Measurements from ENCODE around the gene NEAT1. TPM values are rescaled to one million over a fixed set of nuclear protein-coding genes. Genes with fewer than 3 reads are reported as not detected.
A peak's percentile ranks its signal among the peaks of the same experiment; 100 is the strongest.

NEAT1 gene
- total and polyA plus RNA-seq, 9 of the 15 experiments (the other 6 are each of a cell fraction or from before 2014, with no cell fraction given) = 20.1 to 389 (median 62.8) TPM

DNA sequence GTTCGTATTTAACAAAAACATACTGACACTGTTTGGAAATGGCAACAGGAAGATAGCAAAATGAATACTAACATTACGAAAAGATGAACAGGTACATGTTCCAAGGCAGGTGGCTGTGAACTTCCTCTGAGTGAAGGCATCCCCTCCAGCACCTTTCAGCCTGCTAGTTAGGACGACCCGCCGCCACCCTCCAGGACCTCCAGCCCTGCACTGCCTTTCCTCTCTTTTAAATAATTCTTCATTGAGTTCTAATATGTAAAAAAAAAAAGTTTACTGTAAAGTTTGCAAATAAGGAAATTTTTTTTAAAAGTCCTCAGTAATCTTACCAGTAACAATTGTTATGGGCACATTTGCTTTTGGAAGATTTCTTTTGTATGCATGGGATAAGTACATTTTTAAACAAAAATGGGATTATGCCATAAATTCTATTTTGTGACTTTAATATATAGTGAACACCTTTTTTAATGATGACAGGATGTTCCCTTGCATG lies 6.0 kb downstream of the NEAT1 start (continued):
- no peak for TF ChIP-seq MYC (IDR thresholded peaks at IDR 0.05; ENCODE audit: low read depth, low read length)
- no peak for TF ChIP-seq MYC (CRISPR knock-in tag; IDR thresholded peaks at IDR 0.05; ENCODE audit: borderline replicate concordance, low read depth)
- no peak for TF ChIP-seq MAFK (IDR thresholded peaks at IDR 0.05; ENCODE audit: low read length)
- TF ChIP-seq, protein P1, sequence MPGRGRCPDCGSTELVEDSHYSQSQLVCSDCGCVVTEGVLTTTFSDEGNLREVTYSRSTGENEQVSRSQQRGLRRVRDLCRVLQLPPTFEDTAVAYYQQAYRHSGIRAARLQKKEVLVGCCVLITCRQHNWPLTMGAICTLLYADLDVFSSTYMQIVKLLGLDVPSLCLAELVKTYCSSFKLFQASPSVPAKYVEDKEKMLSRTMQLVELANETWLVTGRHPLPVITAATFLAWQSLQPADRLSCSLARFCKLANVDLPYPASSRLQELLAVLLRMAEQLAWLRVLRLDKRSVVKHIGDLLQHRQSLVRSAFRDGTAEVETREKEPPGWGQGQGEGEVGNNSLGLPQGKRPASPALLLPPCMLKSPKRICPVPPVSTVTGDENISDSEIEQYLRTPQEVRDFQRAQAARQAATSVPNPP (IDR thresholded peaks at IDR 0.05; ENCODE audit: borderline replicate concordance, insufficient read depth, insufficient read length) = no peak
- no peak for TF ChIP-seq ZNF354B (CRISPR knock-in tag; IDR thresholded peaks at IDR 0.05)
- TF ChIP-seq POLR2G (IDR thresholded peaks at IDR 0.05; ENCODE audit: low read depth, low read length) = peak; percentile 72
- TF ChIP-seq HSF4 (CRISPR knock-in tag; IDR thresholded peaks at IDR 0.05; ENCODE audit: borderline replicate concordance) = no peak
- no peak; the same call in 1 of the 2 replicates for TF ChIP-seq ELF4 (CRISPR knock-in tag; IDR thresholded peaks at IDR 0.05)
- no peak for TF ChIP-seq TAL1 (IDR thresholded peaks at IDR 0.05)
- peak; percentile 30; the same call in 1 of the 2 replicates for TF ChIP-seq RUNX1 (IDR thresholded peaks at IDR 0.05; ENCODE audit: low read depth)
- TF ChIP-seq CCNT2 (IDR thresholded peaks at IDR 0.05; ENCODE audit: borderline replicate concordance, extremely low read depth, insufficient read length, low read depth, low read length) = peak; percentile 70
- TF ChIP-seq, protein P2, sequence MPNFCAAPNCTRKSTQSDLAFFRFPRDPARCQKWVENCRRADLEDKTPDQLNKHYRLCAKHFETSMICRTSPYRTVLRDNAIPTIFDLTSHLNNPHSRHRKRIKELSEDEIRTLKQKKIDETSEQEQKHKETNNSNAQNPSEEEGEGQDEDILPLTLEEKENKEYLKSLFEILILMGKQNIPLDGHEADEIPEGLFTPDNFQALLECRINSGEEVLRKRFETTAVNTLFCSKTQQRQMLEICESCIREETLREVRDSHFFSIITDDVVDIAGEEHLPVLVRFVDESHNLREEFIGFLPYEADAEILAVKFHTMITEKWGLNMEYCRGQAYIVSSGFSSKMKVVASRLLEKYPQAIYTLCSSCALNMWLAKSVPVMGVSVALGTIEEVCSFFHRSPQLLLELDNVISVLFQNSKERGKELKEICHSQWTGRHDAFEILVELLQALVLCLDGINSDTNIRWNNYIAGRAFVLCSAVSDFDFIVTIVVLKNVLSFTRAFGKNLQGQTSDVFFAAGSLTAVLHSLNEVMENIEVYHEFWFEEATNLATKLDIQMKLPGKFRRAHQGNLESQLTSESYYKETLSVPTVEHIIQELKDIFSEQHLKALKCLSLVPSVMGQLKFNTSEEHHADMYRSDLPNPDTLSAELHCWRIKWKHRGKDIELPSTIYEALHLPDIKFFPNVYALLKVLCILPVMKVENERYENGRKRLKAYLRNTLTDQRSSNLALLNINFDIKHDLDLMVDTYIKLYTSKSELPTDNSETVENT (CRISPR knock-in tag; IDR thresholded peaks at IDR 0.05) = peak; percentile 68; the same call in 1 of the 2 replicates
- TF ChIP-seq NONO (IDR thresholded peaks at IDR 0.05; ENCODE audit: low read depth in 2 of 2, low read length in 1 of 2) = peak in 1 of 2 experiments; percentile 88; a peak in 2 of 4 replicates
- TF ChIP-seq MEF2A (IDR thresholded peaks at IDR 0.05; ENCODE audit: control insufficient read depth, low read depth, low read length) = no peak
- no peak for TF ChIP-seq PHF21A (IDR thresholded peaks at IDR 0.05; ENCODE audit: borderline replicate concordance, low read depth)
- peak; percentile 34; the same call in 1 of the 2 replicates for TF ChIP-seq POLR2AphosphoS5 (IDR thresholded peaks at IDR 0.05; ENCODE audit: control insufficient read depth, insufficient read depth, low read depth, low read length)
- TF ChIP-seq, protein P3, sequence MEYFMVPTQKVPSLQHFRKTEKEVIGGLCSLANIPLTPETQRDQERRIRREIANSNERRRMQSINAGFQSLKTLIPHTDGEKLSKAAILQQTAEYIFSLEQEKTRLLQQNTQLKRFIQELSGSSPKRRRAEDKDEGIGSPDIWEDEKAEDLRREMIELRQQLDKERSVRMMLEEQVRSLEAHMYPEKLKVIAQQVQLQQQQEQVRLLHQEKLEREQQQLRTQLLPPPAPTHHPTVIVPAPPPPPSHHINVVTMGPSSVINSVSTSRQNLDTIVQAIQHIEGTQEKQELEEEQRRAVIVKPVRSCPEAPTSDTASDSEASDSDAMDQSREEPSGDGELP (CRISPR knock-in tag; IDR thresholded peaks at IDR 0.05; ENCODE audit: borderline replicate concordance) = no peak
- peak; percentile 1 for TF ChIP-seq POLR2B (IDR thresholded peaks at IDR 0.05; ENCODE audit: low read depth, partially characterized antibody)
- no peak for TF ChIP-seq HNRNPL (IDR thresholded peaks at IDR 0.05; ENCODE audit: low read depth, low read length)
- TF ChIP-seq ARHGAP35 (IDR thresholded peaks at IDR 0.05; ENCODE audit: partially characterized antibody) = peak; percentile 66
- peak; percentile 57 for TF ChIP-seq HMGN3 (IDR thresholded peaks at IDR 0.05; ENCODE audit: borderline replicate concordance, extremely low read depth, insufficient read length, low read depth, low read length)
- TF ChIP-seq ETV1 (tag; conservative IDR thresholded peaks at IDR 0.05; ENCODE audit: low read depth) = no peak; the same call in 1 of the 2 replicates
- TF ChIP-seq, protein P4, sequence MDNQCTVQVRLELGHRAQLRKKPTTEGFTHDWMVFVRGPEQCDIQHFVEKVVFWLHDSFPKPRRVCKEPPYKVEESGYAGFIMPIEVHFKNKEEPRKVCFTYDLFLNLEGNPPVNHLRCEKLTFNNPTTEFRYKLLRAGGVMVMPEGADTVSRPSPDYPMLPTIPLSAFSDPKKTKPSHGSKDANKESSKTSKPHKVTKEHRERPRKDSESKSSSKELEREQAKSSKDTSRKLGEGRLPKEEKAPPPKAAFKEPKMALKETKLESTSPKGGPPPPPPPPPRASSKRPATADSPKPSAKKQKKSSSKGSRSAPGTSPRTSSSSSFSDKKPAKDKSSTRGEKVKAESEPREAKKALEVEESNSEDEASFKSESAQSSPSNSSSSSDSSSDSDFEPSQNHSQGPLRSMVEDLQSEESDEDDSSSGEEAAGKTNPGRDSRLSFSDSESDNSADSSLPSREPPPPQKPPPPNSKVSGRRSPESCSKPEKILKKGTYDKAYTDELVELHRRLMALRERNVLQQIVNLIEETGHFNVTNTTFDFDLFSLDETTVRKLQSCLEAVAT (IDR thresholded peaks at IDR 0.05) = 0 out of 4 replicates have a peak, but pooled peaks of 1 of the 2 experiments have one; percentile 49

Data from K562 (cell line).